Uterus (tissue), 4 donors: ENCODE data around the gene ANKRD63. TPM values are rescaled to one million over a fixed set of nuclear protein-coding genes. Genes with fewer than 3 reads are reported as not detected.

Source experiments
- DNase-seq, 2 donors: peaks; one replicate each; pipeline ENCODE4 v3.0.0-alpha.2; 2019 to 2020
- H3K27ac ChIP-seq, 2 donors: fragments of 200-600 bp; sonication (generic); 1 replicate in 1 of 2; 2 replicates in 1 of 2; pipeline ENCODE4 v1.5.1; 2016 to 2018
- H3K27me3 ChIP-seq, 2 donors: fragments of 200-600 bp; sonication (generic); one replicate each; pipeline ENCODE4 v1.5.1; 2018 to 2019; ENCODE audit warnings: control low read depth in 1 of 2
- H3K36me3 ChIP-seq, 2 donors: fragments of 200-600 bp; sonication (generic); one replicate each; pipeline ENCODE4 v1.5.1; 2019; ENCODE audit warnings: control low read depth in 1 of 2
- H3K4me1 ChIP-seq, 2 donors: fragments of 200-600 bp; sonication (generic); one replicate each; pipeline ENCODE4 v1.5.1; 2018 to 2019; ENCODE audit warnings: control low read depth in 1 of 2
- H3K4me3 ChIP-seq, 2 donors: fragments of 200-600 bp; sonication (generic); 1 replicate in 1 of 2; 2 replicates in 1 of 2; pipeline ENCODE4 v1.5.1; 2018 to 2019; ENCODE audit warnings: mild to moderate bottlenecking in 1 of 2
- H3K9me3 ChIP-seq, 2 donors: fragments of 200-600 bp; sonication (generic); one replicate each; pipeline ENCODE4 v1.5.1; 2019; ENCODE audit warnings: control low read depth in 1 of 2
- CTCF ChIP-seq, 4 experiments: fragments of 200-600 bp in 2 of 4; fragments of 450-650 bp in 2 of 4; sonication (generic) in 2 of 4; IDR thresholded peaks; one replicate each; pipeline ENCODE4 v1.5.1; 2016 to 2019; ENCODE audit warnings: antibody characterized with exemption in 4 of 4, mild to moderate bottlenecking in 2 of 4, moderate library complexity in 1 of 4
- POLR2A ChIP-seq, 2 donors: fragments of 450-650 bp; IDR thresholded peaks; one replicate each; pipeline ENCODE4 v1.6.1; 2016; ENCODE audit warnings: antibody characterized with exemption in 2 of 2, mild to moderate bottlenecking in 1 of 2, moderate library complexity in 1 of 2
- intact Hi-C: fragments of 100-400 bp; cut with DNase I; formaldehyde crosslinking; loops from one replicate; pipeline ENCODE4 v1.15.1; 2023; ENCODE audit warnings: low total_unique reads
- total RNA-seq, 4 donors: library from RNA; depleted of rRNA in 3 of 4; stranded (reverse); fragments of >200 nt in 3 of 4; gene quantifications; one replicate each; pipeline versions ENCODE4 v1.1.0 to v1.2.4, GENCODE V29; 2014 to 2023
- donor health status: DM: yes; HTN: yes; CAD: no.

The ANKRD63 gene
- total RNA-seq, 4 donors from 2014 or later: 0.28 to 0.52 TPM; not detected in 2

DNA sequence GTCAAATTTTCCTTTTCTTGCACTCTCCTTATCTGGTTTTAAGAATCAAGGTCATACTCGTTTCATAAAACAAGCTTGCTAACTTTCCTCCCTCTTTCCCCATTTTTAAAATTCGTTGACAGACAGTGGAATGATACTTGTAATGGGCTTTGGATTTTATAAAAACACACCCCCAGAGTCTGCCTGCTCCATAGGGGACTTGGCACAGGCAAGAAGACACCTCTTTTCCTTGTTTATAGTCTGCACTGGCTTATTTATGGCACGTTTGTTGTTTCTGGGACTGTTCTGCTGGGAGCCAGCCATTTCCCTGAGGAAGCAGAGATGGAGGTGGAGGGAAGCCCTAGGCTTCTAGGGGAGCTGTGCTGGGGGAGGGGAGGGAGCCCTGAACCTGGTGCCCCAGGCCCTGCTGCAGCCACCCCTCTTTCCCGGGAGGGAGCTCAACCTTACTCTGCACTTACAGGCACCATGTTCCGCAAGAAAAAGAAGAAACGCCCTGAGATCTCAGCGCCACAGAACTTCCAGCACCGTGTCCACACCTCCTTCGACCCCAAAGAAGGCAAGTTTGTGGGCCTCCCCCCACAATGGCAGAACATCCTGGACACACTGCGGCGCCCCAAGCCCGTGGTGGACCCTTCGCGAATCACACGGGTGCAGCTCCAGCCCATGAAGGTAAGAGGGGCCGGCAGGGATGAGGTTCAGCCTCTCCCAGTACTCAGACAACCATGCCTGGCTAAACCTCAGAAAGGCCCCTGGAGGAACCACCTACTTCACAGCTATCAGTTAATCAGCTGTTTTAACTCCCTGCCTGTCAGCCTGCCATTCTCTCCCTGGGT is 18.3 kb downstream of the ANKRD63 start:
- no peaks in the 10 kb centered on the region for H3K9me3 ChIP-seq
- DNase-seq: peak in 1 of 2 donors; percentile 42
- no peaks in the 10 kb centered on the region for H3K36me3 ChIP-seq
- H3K27me3 ChIP-seq: no peaks in the 10 kb centered on the region
- H3K27ac ChIP-seq: peak overlapping the region; percentile 78 to 94
- peaks cover 0 to 25% of the 10 kb centered on the region in 2 donors for H3K4me1 ChIP-seq
- TF ChIP-seq CTCF (IDR thresholded peaks at IDR 0.05) (no peak), POLR2A (IDR thresholded peaks at IDR 0.05) (no peak)
- H3K4me3 ChIP-seq: no peak overlapping the region
- intact Hi-C loops: no loop called here

- Histone ChIP-seq H3K9me3 (no peaks in the 10 kb centered on the region), H3K27me3 (no peaks in the 10 kb centered on the region), H3K27ac (peak overlapping the region; percentile 78 to 94), H3K36me3 (no peaks in the 10 kb centered on the region), H3K4me1 (peaks cover 0 to 25% of the 10 kb centered on the region in 2 donors), H3K4me3 (no peak overlapping the region)
- intact Hi-C loops: no loop called here
- TF ChIP-seq POLR2A (IDR thresholded peaks at IDR 0.05) (no peak), CTCF (IDR thresholded peaks at IDR 0.05) (no peak)
- DNase-seq: no peak
Measured at GRCh38 chr15:40263024-40263754, 19.7 kb downstream of the ANKRD63 start.

- no peak for DNase-seq
- Histone ChIP-seq H3K27me3 (no peaks in the 10 kb centered on the region), H3K9me3 (no peaks in the 10 kb centered on the region), H3K27ac (no peak overlapping the region), H3K4me1 (peaks cover 0 to 11% of the 10 kb centered on the region in 2 donors), H3K36me3 (no peaks in the 10 kb centered on the region), H3K4me3 (no peak overlapping the region)
- intact Hi-C loops: no loop called here
- TF ChIP-seq POLR2A (IDR thresholded peaks at IDR 0.05) (no peak), CTCF (IDR thresholded peaks at IDR 0.05) (no peak)
Measured at GRCh38 chr15:40259021-40259420, 23.8 kb downstream of the ANKRD63 start.

DNA sequence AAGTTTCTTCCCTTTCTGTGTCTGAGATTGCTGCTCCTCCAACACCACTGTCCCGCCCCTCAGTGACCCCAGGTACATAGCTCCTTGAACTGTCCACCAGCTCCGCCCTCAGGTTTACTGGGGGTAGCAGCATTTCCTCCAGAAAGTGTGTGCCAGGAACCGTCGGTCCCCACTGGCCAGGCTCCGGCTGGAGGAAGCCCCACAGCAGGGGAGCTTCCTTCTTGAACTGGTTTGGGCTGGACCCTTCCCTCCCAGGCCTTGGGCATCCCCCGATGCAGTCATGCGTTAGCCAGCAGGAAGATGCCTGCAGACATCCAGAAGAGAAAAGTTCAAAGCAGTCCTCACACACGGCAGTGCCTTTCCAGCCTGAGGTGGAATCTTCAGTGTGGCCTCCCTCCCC is 24.3 kb downstream of the ANKRD63 start:
- H3K4me1 ChIP-seq: peaks cover 0 to 10% of the 10 kb centered on the region in 2 donors
- H3K4me3 ChIP-seq: no peak overlapping the region
- intact Hi-C loops: no loop called here
- H3K36me3 ChIP-seq: no peaks in the 10 kb centered on the region
- H3K27me3 ChIP-seq: no peaks in the 10 kb centered on the region
- DNase-seq: no peak
- H3K9me3 ChIP-seq: no peaks in the 10 kb centered on the region
- TF ChIP-seq CTCF (IDR thresholded peaks at IDR 0.05) (no peak), POLR2A (IDR thresholded peaks at IDR 0.05) (no peak)
- no peak overlapping the region for H3K27ac ChIP-seq
